ENCODE data around the gene MOK.
A peak's percentile ranks its signal among the peaks of the same experiment; 100 is the strongest.

The MOK gene

DNA sequence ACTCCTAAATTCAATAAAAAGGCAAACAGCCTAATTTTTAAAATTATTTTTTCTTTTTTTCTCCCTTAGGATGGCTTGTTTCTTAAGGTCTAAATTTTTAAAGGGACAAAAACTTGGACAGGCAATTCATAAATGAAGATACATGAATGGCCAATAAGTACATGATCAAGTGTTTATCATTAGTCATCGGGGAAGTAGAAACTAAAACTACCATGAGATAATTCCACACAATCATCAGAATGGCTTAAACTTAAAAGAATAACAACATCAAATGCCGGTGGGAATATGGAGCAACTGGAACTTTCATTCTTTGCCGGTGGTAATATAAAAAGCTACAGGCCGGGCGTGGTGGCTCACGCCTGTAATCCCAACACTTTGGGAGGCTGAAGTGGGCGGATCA lies 29.1 kb downstream of the MOK start:
- no peak overlapping the region for H3K4me3 ChIP-seq (replicated peaks; ENCODE audit: low read depth, low read length)
- TF ChIP-seq, protein P1, sequence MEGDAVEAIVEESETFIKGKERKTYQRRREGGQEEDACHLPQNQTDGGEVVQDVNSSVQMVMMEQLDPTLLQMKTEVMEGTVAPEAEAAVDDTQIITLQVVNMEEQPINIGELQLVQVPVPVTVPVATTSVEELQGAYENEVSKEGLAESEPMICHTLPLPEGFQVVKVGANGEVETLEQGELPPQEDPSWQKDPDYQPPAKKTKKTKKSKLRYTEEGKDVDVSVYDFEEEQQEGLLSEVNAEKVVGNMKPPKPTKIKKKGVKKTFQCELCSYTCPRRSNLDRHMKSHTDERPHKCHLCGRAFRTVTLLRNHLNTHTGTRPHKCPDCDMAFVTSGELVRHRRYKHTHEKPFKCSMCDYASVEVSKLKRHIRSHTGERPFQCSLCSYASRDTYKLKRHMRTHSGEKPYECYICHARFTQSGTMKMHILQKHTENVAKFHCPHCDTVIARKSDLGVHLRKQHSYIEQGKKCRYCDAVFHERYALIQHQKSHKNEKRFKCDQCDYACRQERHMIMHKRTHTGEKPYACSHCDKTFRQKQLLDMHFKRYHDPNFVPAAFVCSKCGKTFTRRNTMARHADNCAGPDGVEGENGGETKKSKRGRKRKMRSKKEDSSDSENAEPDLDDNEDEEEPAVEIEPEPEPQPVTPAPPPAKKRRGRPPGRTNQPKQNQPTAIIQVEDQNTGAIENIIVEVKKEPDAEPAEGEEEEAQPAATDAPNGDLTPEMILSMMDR (IDR thresholded peaks at IDR 0.05; ENCODE audit: low read length, missing control alignments): no peak
- no peak for DNase-seq (ENCODE audit: low read depth)

DNA sequence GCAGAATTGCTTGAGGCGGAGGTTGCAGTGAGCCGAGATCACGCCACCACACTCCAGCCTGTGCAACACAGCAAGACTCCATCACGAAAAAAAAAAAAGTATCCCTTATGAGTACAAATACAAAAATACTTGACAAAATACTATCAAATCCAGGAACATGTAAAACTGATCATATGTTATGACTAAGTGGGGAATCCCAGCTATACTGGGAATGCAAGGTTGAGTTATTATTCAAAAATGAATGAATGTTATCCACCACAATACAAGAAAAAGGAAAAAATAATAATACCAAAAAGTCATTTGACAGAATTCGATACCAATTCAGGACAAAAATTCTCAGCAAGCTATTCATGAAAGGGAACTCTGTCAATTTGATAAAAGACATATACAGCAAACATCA lies 32.6 kb downstream of the MOK start:
- H3K4me3 ChIP-seq (replicated peaks; ENCODE audit: low read depth, low read length): no peak overlapping the region
- DNase-seq (ENCODE audit: low read depth): peak; percentile 27
- TF ChIP-seq, protein P1 (IDR thresholded peaks at IDR 0.05; ENCODE audit: low read length, missing control alignments): no peak

DNA sequence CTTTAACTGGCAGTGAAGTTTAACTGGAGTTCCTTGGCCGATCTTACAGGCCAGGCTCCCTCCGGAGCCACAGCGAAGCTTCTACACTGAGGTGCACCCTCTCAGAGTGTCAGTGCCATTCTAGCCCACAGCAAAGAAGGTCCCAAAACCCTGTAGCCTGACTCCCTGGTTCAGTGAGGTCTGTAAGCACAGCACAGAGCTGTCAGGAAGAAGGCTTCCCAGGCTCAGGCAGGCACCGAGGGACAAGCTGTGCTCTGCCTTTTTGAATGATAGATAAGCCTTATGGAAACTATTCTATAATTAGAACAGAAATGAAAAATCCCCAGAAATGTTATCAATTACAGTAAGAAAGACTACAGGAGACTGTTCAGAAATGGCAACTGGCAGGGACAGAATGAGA lies 40.2 kb downstream of the MOK start:
- TF ChIP-seq, protein P1 (IDR thresholded peaks at IDR 0.05; ENCODE audit: low read length, missing control alignments): no peak
- DNase-seq (ENCODE audit: low read depth): peak; percentile 49
- H3K4me3 ChIP-seq (replicated peaks; ENCODE audit: low read depth, low read length): no peak overlapping the region

- TF ChIP-seq, protein P1 (IDR thresholded peaks at IDR 0.05; ENCODE audit: low read length, missing control alignments): no peak
- peak; percentile 68 for DNase-seq (ENCODE audit: low read depth)
- H3K4me3 ChIP-seq (replicated peaks; ENCODE audit: low read depth, low read length): no peak overlapping the region
These were observed 40.6 kb downstream of the MOK start for GRCh38 chr14:102264355-102264754.

GRCh38 chr14:102262929-102263462 lies 42.0 kb downstream of the MOK start:
- TF ChIP-seq, protein P1 (IDR thresholded peaks at IDR 0.05; ENCODE audit: low read length, missing control alignments): no peak
- DNase-seq (ENCODE audit: low read depth): peak; percentile 57
- no peak overlapping the region for H3K4me3 ChIP-seq (replicated peaks; ENCODE audit: low read depth, low read length)

GRCh38 chr14:102258136-102258535 lies 46.8 kb downstream of the MOK start:
- DNase-seq (ENCODE audit: low read depth): no peak
- TF ChIP-seq, protein P1 (IDR thresholded peaks at IDR 0.05; ENCODE audit: low read length, missing control alignments): no peak
- H3K4me3 ChIP-seq (replicated peaks; ENCODE audit: low read depth, low read length): no peak overlapping the region

- no peak for DNase-seq (ENCODE audit: low read depth)
- TF ChIP-seq, protein P1 (IDR thresholded peaks at IDR 0.05; ENCODE audit: low read length, missing control alignments): no peak
- no peak overlapping the region for H3K4me3 ChIP-seq (replicated peaks; ENCODE audit: low read depth, low read length)
These were observed 48.2 kb downstream of the MOK start for GRCh38 chr14:102256716-102257115.

Measured in fibroblast of pulmonary artery (primary cell).